ENCODE data around the gene TUB. TPM values are rescaled to one million over a fixed set of nuclear protein-coding genes. Genes with fewer than 3 reads are reported as not detected.

The TUB gene
- total and polyA plus RNA-seq, 2 donors from 2014 or later = 5.9 to 6.8 TPM

- Histone ChIP-seq H3K27ac (ENCODE audit: low read depth in 2 of 2, low read length in 2 of 2) (no peak overlapping the region), H3K9ac (ENCODE audit: low read length in 3 of 3) (no peak overlapping the region), H3K27me3 (ENCODE audit: control insufficient read depth, insufficient read depth, low read length) (no peaks in the 10 kb centered on the region), H3K4me1 (ENCODE audit: control insufficient read depth in 2 of 3, insufficient read depth in 2 of 3, low read depth in 1 of 3, low read length in 3 of 3) (peaks cover 0 to 21% (median 13%) of the 10 kb centered on the region in 3 donors), H3K36me3 (ENCODE audit: control insufficient read depth in 2 of 3, insufficient read depth in 3 of 3, low read length in 3 of 3) (no peaks in the 10 kb centered on the region), H3K4me3 (ENCODE audit: low read length in 3 of 3) (no peak overlapping the region), H3K9me3 (ENCODE audit: control insufficient read depth in 2 of 3, insufficient read depth in 1 of 3, low read length in 3 of 3) (no peaks in the 10 kb centered on the region)
- intact Hi-C loops (cut with DNase I) = no loop called here
- TF ChIP-seq, protein P1, sequence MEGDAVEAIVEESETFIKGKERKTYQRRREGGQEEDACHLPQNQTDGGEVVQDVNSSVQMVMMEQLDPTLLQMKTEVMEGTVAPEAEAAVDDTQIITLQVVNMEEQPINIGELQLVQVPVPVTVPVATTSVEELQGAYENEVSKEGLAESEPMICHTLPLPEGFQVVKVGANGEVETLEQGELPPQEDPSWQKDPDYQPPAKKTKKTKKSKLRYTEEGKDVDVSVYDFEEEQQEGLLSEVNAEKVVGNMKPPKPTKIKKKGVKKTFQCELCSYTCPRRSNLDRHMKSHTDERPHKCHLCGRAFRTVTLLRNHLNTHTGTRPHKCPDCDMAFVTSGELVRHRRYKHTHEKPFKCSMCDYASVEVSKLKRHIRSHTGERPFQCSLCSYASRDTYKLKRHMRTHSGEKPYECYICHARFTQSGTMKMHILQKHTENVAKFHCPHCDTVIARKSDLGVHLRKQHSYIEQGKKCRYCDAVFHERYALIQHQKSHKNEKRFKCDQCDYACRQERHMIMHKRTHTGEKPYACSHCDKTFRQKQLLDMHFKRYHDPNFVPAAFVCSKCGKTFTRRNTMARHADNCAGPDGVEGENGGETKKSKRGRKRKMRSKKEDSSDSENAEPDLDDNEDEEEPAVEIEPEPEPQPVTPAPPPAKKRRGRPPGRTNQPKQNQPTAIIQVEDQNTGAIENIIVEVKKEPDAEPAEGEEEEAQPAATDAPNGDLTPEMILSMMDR (IDR thresholded peaks at IDR 0.05; ENCODE audit: borderline replicate concordance, extremely low read depth, insufficient read depth) = no peak
- FAIRE-seq (no peak), DNase-seq (peak in 1 of 5 donors; percentile 46)
Observed at GRCh38 chr11:8086001-8086479, 5.0 kb downstream of the TUB start.

- no peak for FAIRE-seq
- Histone ChIP-seq H3K27ac (ENCODE audit: low read depth in 2 of 2, low read length in 2 of 2) (no peak overlapping the region), H3K27me3 (ENCODE audit: control insufficient read depth, insufficient read depth, low read length) (no peaks in the 10 kb centered on the region), H3K4me1 (ENCODE audit: control insufficient read depth in 2 of 3, insufficient read depth in 2 of 3, low read depth in 1 of 3, low read length in 3 of 3) (peaks cover 0 to 21% (median 13%) of the 10 kb centered on the region in 3 donors), H3K9me3 (ENCODE audit: control insufficient read depth in 2 of 3, insufficient read depth in 1 of 3, low read length in 3 of 3) (no peaks in the 10 kb centered on the region), H3K36me3 (ENCODE audit: control insufficient read depth in 2 of 3, insufficient read depth in 3 of 3, low read length in 3 of 3) (no peaks in the 10 kb centered on the region), H3K9ac (ENCODE audit: low read length in 3 of 3) (no peak overlapping the region), H3K4me3 (ENCODE audit: low read length in 3 of 3) (no peak overlapping the region)
- TF ChIP-seq, protein P1 (IDR thresholded peaks at IDR 0.05; ENCODE audit: borderline replicate concordance, extremely low read depth, insufficient read depth) = no peak
- no peak for DNase-seq
- intact Hi-C loops (cut with DNase I) = no loop called here
Observed at GRCh38 chr11:8086571-8086970, 5.6 kb downstream of the TUB start.

- intact Hi-C loops (cut with DNase I) = no loop called here
- Histone ChIP-seq H3K36me3 (ENCODE audit: control insufficient read depth in 2 of 3, insufficient read depth in 3 of 3, low read length in 3 of 3) (no peaks in the 10 kb centered on the region), H3K9ac (ENCODE audit: low read length in 3 of 3) (no peak overlapping the region), H3K27ac (ENCODE audit: low read depth in 2 of 2, low read length in 2 of 2) (no peak overlapping the region), H3K4me1 (ENCODE audit: control insufficient read depth in 2 of 3, insufficient read depth in 2 of 3, low read depth in 1 of 3, low read length in 3 of 3) (peaks cover 0 to 15% (median 12%) of the 10 kb centered on the region in 3 donors), H3K9me3 (ENCODE audit: control insufficient read depth in 2 of 3, insufficient read depth in 1 of 3, low read length in 3 of 3) (no peaks in the 10 kb centered on the region), H3K27me3 (ENCODE audit: control insufficient read depth, insufficient read depth, low read length) (no peaks in the 10 kb centered on the region), H3K4me3 (ENCODE audit: low read length in 3 of 3) (no peak overlapping the region)
- TF ChIP-seq, protein P1 (IDR thresholded peaks at IDR 0.05; ENCODE audit: borderline replicate concordance, extremely low read depth, insufficient read depth) = peak; percentile 16
- DNase-seq (no peak), FAIRE-seq (no peak)
Observed at GRCh38 chr11:8087185-8087584, 6.2 kb downstream of the TUB start.

DNA sequence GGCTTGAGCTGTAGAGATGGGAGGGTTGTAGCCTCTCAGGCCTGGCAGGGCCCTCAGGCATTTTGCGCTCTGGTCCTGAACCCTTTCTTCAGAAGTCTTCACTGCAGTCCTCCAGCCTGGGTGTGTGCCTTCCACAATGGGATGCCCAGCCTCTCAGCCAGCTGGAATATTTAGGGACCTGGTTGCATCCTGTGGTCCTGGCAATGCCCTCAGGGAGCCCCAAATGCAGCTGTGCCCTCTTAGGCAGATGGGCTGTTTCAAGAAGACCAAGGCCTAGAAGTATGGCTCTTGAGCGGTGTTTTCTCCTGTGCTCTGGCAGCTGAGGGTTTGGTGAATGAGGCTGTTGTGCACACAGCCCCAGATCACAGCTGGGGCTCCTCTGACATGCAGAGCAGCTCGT lies 6.7 kb downstream of the TUB start:
- no peak overlapping the region for H3K27ac ChIP-seq (ENCODE audit: low read depth in 2 of 2, low read length in 2 of 2)
- H3K4me3 ChIP-seq (ENCODE audit: low read length in 3 of 3) = no peak overlapping the region
- FAIRE-seq = no peak
- peaks cover 0 to 13% (median 8%) of the 10 kb centered on the region in 3 donors for H3K4me1 ChIP-seq (ENCODE audit: control insufficient read depth in 2 of 3, insufficient read depth in 2 of 3, low read depth in 1 of 3, low read length in 3 of 3)
- H3K36me3 ChIP-seq (ENCODE audit: control insufficient read depth in 2 of 3, insufficient read depth in 3 of 3, low read length in 3 of 3) = no peaks in the 10 kb centered on the region
- no peak for DNase-seq
- no peaks in the 10 kb centered on the region for H3K9me3 ChIP-seq (ENCODE audit: control insufficient read depth in 2 of 3, insufficient read depth in 1 of 3, low read length in 3 of 3)
- H3K27me3 ChIP-seq (ENCODE audit: control insufficient read depth, insufficient read depth, low read length) = no peaks in the 10 kb centered on the region
- intact Hi-C loops (cut with DNase I) = no loop called here
- H3K9ac ChIP-seq (ENCODE audit: low read length in 3 of 3) = no peak overlapping the region
- TF ChIP-seq, protein P1 (IDR thresholded peaks at IDR 0.05; ENCODE audit: borderline replicate concordance, extremely low read depth, insufficient read depth) = no peak

All from kidney (tissue), 14 donors.